ENCODE results near the gene SRSF9. TPM values are rescaled to one million over a fixed set of nuclear protein-coding genes. Genes with fewer than 3 reads are reported as not detected.

The SRSF9 gene
- total RNA-seq, 1 experiment from 2014 or later, result 231 TPM

GRCh38 chr12:120421701-120422100 is 47.8 kb downstream of the SRSF9 start:
- Histone ChIP-seq H3K36me3 (ENCODE audit: low read depth) (no peaks in the 10 kb centered on the region), H3K4me1 (replicated peaks; ENCODE audit: insufficient read depth) (no peaks in the 10 kb centered on the region), H4K20me1 (ENCODE audit: insufficient read depth) (no peaks in the 10 kb centered on the region), H3K9me3 (ENCODE audit: insufficient read depth, low read depth) (no peaks in the 10 kb centered on the region), H2AFZ (no peak overlapping the region), H3K9me2 (ENCODE audit: insufficient read depth) (no peaks in the 10 kb centered on the region), H3K27me3 (ENCODE audit: insufficient read depth, low read depth) (no peaks in the 10 kb centered on the region), H3F3A (ENCODE audit: insufficient read depth, low read depth) (no peaks in the 10 kb centered on the region), H3K4me3 (no peak overlapping the region), H3K4me2 (no peak overlapping the region), H3K27ac (no peak overlapping the region), H3K79me2 (ENCODE audit: low read depth) (no peaks in the 10 kb centered on the region)
- TF ChIP-seq CTCF (conservative IDR thresholded peaks at IDR 0.05), result no peak
- TF ChIP-seq EZH2 (IDR thresholded peaks at IDR 0.05; ENCODE audit: low read depth), result no peak
- no peak for DNase-seq
- ChIA-PET POLR2A (ENCODE audit: unreplicated experiment) (no interaction called here), CTCF (no interaction called here)
- BruUV-seq (replicated peaks), result no TSS peak
- intact Hi-C loops (cut with micrococcal nuclease; ENCODE audit: unreplicated experiment), result no loop called here

GRCh38 chr12:120417917-120418580 is 51.5 kb downstream of the SRSF9 start:
- no peaks in the 10 kb centered on the region for H3K27me3 ChIP-seq (ENCODE audit: insufficient read depth, low read depth)
- H3K9me2 ChIP-seq (ENCODE audit: insufficient read depth), result no peaks in the 10 kb centered on the region
- POLR2A ChIA-PET (ENCODE audit: unreplicated experiment), result no interaction called here
- no peaks in the 10 kb centered on the region for H4K20me1 ChIP-seq (ENCODE audit: insufficient read depth)
- H3K9me3 ChIP-seq (ENCODE audit: insufficient read depth, low read depth), result no peaks in the 10 kb centered on the region
- no TSS peak for BruUV-seq (replicated peaks)
- no peak overlapping the region for H2AFZ ChIP-seq
- CTCF ChIA-PET, result no interaction called here
- DNase-seq, result no peak
- no peak overlapping the region for H3K4me3 ChIP-seq
- no peak overlapping the region for H3K27ac ChIP-seq
- no peaks in the 10 kb centered on the region for H3F3A ChIP-seq (ENCODE audit: insufficient read depth, low read depth)
- H3K4me1 ChIP-seq (replicated peaks; ENCODE audit: insufficient read depth), result no peaks in the 10 kb centered on the region
- TF ChIP-seq CTCF (conservative IDR thresholded peaks at IDR 0.05) (no peak), EZH2 (IDR thresholded peaks at IDR 0.05; ENCODE audit: low read depth) (no peak)
- no peaks in the 10 kb centered on the region for H3K36me3 ChIP-seq (ENCODE audit: low read depth)
- H3K79me2 ChIP-seq (ENCODE audit: low read depth), result no peaks in the 10 kb centered on the region
- H3K4me2 ChIP-seq, result no peak overlapping the region
- intact Hi-C loops (cut with micrococcal nuclease; ENCODE audit: unreplicated experiment), result no loop called here

GRCh38 chr12:120416490-120417216 is 52.9 kb downstream of the SRSF9 start:
- CTCF ChIA-PET, result no interaction called here
- Histone ChIP-seq H3K79me2 (ENCODE audit: low read depth) (no peaks in the 10 kb centered on the region), H3K4me2 (no peak overlapping the region), H3F3A (ENCODE audit: insufficient read depth, low read depth) (no peaks in the 10 kb centered on the region), H4K20me1 (ENCODE audit: insufficient read depth) (no peaks in the 10 kb centered on the region), H3K4me1 (replicated peaks; ENCODE audit: insufficient read depth) (no peaks in the 10 kb centered on the region), H3K9me3 (ENCODE audit: insufficient read depth, low read depth) (no peaks in the 10 kb centered on the region), H2AFZ (no peak overlapping the region), H3K9me2 (ENCODE audit: insufficient read depth) (no peaks in the 10 kb centered on the region), H3K27ac (no peak overlapping the region), H3K27me3 (ENCODE audit: insufficient read depth, low read depth) (no peaks in the 10 kb centered on the region), H3K4me3 (no peak overlapping the region), H3K36me3 (ENCODE audit: low read depth) (no peaks in the 10 kb centered on the region)
- no TSS peak for BruUV-seq (replicated peaks)
- POLR2A ChIA-PET (ENCODE audit: unreplicated experiment), result no interaction called here
- TF ChIP-seq EZH2 (IDR thresholded peaks at IDR 0.05; ENCODE audit: low read depth), result no peak
- no peak for TF ChIP-seq CTCF (conservative IDR thresholded peaks at IDR 0.05)
- DNase-seq, result no peak
- intact Hi-C loops (cut with micrococcal nuclease; ENCODE audit: unreplicated experiment), result no loop called here

Data from PC-9 (cell line).